Lower leg skin (tissue), 4 donors: ENCODE data around the gene NPY2R. TPM values are rescaled to one million over a fixed set of nuclear protein-coding genes. Genes with fewer than 3 reads are reported as not detected.

ENCODE experiments used
- DNase-seq, 2 donors: peaks; one replicate each; pipeline ENCODE4 v3.0.0-alpha.2; 2019; ENCODE audit warnings: low spot score in 2 of 2
- H3K4me3 ChIP-seq: fragments of 200-600 bp; sonication (generic); 2 replicates; pipeline ENCODE4 v1.5.1; 2017; ENCODE audit warnings: mild to moderate bottlenecking, low read depth; ENCODE audit not compliant: poor library complexity, severe bottlenecking
- CTCF ChIP-seq, 3 donors: fragments of 450-650 bp; IDR thresholded peaks; one replicate each; pipeline ENCODE4 v1.5.1; 2016; ENCODE audit warnings: antibody characterized with exemption in 3 of 3, mild to moderate bottlenecking in 3 of 3, moderate library complexity in 2 of 3
- POLR2A ChIP-seq, 2 donors: fragments of 450-650 bp; IDR thresholded peaks; one replicate each; pipeline ENCODE4 v1.6.1; 2016 to 2017; ENCODE audit warnings: antibody characterized with exemption in 2 of 2, mild to moderate bottlenecking in 1 of 2, moderate library complexity in 1 of 2
- WGBS, 2 donors: methylation state at CpG; one replicate each; pipeline ENCODE4 v1.1.5; 2018; 5-methylcytosine and 5-hydroxymethylcytosine counted together
- intact Hi-C: fragments of 100-400 bp; cut with DNase I; formaldehyde crosslinking; loops from one replicate; pipeline ENCODE4 v1.15.0; 2023; ENCODE audit warnings: low total_unique reads
- total RNA-seq, 4 donors: library from RNA; depleted of rRNA; stranded (reverse); fragments of >200 nt; gene quantifications; one replicate each; pipeline ENCODE4 v1.1.0, GENCODE V29; 2016

The NPY2R gene
- total RNA-seq, 4 donors from 2014 or later: 0.46 to 1.4 TPM; not detected in 2

- WGBS, 2 donors: 2 to 4% methylated on average over 26 of the region's 26 CpGs
- no peak overlapping the region for H3K4me3 ChIP-seq
- no peak for DNase-seq
- intact Hi-C loops: no loop called here
- TF ChIP-seq POLR2A (IDR thresholded peaks at IDR 0.05): no peak
- no peak for TF ChIP-seq CTCF (IDR thresholded peaks at IDR 0.05)
These were observed 740 bp upstream of the NPY2R start for GRCh38 chr4:155207534-155208257.

DNA sequence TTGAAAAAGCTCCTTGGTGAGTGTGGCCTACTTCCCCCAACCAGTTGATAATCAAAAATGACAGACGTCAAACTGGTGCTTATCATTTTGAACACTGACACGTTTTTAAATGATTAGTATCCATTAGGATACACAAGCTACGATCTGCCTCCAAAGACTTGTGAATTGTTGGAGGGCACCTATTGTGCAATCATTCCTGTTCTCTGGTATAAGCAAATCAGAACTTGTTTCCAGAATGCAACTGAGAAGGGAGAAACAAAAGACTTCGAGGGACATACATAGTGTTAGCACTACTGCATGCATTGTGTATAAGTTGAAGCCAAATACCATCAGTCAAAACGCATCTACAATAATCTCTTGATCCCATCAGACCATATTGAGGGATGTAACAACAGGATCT is 11.6 kb downstream of the NPY2R start:
- intact Hi-C loops: no loop called here
- H3K4me3 ChIP-seq: no peak overlapping the region
- WGBS, 2 donors: 62 to 67% methylated on average over 5 of the region's 5 CpGs

DNA sequence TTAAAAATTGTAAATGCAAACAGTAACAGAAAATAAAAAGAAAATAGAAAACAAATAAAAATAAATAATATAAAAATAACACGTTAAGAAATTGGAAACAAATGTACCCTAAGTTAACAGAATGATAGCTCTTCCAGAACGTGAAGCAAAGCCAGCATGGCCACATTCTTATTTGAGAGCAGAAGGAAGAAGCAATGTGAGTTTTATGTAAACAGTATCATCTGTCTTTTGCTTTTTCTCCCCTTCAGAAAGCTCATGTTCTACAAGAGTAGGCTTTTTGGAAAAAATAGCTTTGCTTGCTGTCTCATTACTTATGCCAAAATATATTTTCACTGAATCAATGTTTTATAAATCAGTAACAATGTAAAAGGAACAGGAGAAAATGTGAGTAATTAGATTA is 18.7 kb downstream of the NPY2R start:
- 13 to 17% methylated on average over 2 of the region's 2 CpGs for WGBS, 2 donors
- intact Hi-C loops: no loop called here
- TF ChIP-seq CTCF (IDR thresholded peaks at IDR 0.05) (no peak), POLR2A (IDR thresholded peaks at IDR 0.05) (no peak)
- DNase-seq: no peak
- H3K4me3 ChIP-seq: no peak overlapping the region

More for the DNA sequence above, 11.6 kb downstream of the NPY2R start:
- no peak for TF ChIP-seq POLR2A (IDR thresholded peaks at IDR 0.05)
- TF ChIP-seq CTCF (IDR thresholded peaks at IDR 0.05): no peak
- DNase-seq: no peak

DNA sequence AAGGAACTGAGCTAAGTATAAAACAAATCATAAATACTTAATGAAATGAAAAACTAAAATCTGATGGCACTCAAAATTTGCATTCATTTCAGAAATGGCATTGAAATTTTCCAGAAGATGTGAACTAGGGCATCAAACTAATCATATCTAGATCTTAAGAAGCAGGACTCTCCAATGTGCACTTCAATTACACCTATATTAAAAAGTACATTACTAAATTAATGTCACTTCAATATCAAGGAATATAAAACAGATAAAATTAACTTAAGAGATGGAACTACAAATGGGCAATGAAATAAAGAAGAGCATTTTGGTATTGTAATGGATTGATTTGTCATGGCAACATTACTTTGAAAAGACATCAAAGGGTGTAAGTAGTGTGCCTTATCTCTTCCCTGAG is 20.3 kb downstream of the NPY2R start:
- no peak for TF ChIP-seq POLR2A (IDR thresholded peaks at IDR 0.05)
- TF ChIP-seq CTCF (IDR thresholded peaks at IDR 0.05): no peak
- intact Hi-C loops: no loop called here
- DNase-seq: no peak

GRCh38 chr4:155232432-155232831 is 24.0 kb downstream of the NPY2R start:
- no peak for TF ChIP-seq CTCF (IDR thresholded peaks at IDR 0.05)
- TF ChIP-seq POLR2A (IDR thresholded peaks at IDR 0.05): no peak
- no peak overlapping the region for H3K4me3 ChIP-seq
- intact Hi-C loops: no loop called here
- no peak for DNase-seq

More for the DNA sequence above, 20.3 kb downstream of the NPY2R start:
- no peak overlapping the region for H3K4me3 ChIP-seq

- DNase-seq: no peak
- no peak overlapping the region for H3K4me3 ChIP-seq
- intact Hi-C loops: no loop called here
- whole genome bisulfite sequencing, 2 donors: 80 to 93% methylated on average over 1 of the region's 1 CpG
- TF ChIP-seq CTCF (IDR thresholded peaks at IDR 0.05): no peak
- no peak for TF ChIP-seq POLR2A (IDR thresholded peaks at IDR 0.05)
These were observed 25.8 kb downstream of the NPY2R start for GRCh38 chr4:155234206-155234605.
